ENCODE measurements around the gene PEAR1. TPM values are rescaled to one million over a fixed set of nuclear protein-coding genes. Genes with fewer than 3 reads are reported as not detected.

The PEAR1 gene
- total and polyA plus RNA-seq, 2 of the 8 experiments (the other 6 are each of a cell fraction or from before 2014, with no cell fraction given) = 0.63 to 0.71 TPM

DNA sequence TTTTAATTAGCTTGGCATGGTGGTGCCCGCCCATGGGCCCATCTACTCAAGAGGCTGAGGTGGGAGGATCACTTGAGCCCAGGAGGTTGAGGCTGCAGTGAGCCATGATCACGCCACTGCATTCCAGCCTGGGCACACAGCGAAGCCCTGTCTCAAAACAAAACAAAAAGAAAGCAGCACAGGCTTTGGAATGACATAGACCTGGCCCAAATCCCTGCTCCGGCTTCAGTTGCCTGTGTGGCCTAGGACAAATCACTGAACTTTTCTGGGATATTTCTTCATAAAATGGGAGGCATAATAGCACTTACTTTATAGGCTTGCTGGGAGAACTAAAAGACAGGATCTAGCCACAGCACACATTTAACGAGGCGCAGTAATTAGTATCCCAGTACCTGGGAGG, 2.4 kb downstream of the PEAR1 start:
- no peak for TF ChIP-seq PHF8 (conservative IDR thresholded peaks at IDR 0.05; ENCODE audit: low read depth, low read length)
- no peak for TF ChIP-seq POU5F1 (IDR thresholded peaks at IDR 0.05; ENCODE audit: low read depth, low read length)
- no peak for TF ChIP-seq CHD2 (IDR thresholded peaks at IDR 0.05; ENCODE audit: low read length)
- no peak for TF ChIP-seq RBBP5 (IDR thresholded peaks at IDR 0.05; ENCODE audit: borderline replicate concordance, low read depth, low read length)
- no peak for TF ChIP-seq CTBP2 (IDR thresholded peaks at IDR 0.05; ENCODE audit: borderline replicate concordance, insufficient read depth, insufficient read length, low read length)
- H3K4me3 ChIP-seq (ENCODE audit: extremely low read depth in 1 of 4, insufficient read depth in 2 of 4, low read depth in 3 of 4, low read length in 4 of 4) = no peak overlapping the region
- FAIRE-seq = no peak
- H3K4me1 ChIP-seq (replicated peaks in 1 of 4; ENCODE audit: control insufficient read depth in 3 of 4, insufficient read depth in 4 of 4, low read length in 3 of 4) = peaks cover 0 to 10% (median 5%) of the 10 kb centered on the region in 4 experiments; a peak in 4 of 7 replicates
- no peaks in the 10 kb centered on the region for H3K79me1 ChIP-seq (ENCODE audit: low read depth, low read length)
- H3K36me3 ChIP-seq (ENCODE audit: control insufficient read depth in 2 of 4, insufficient read depth in 4 of 4, low read length in 3 of 4) = no peaks in the 10 kb centered on the region
- no peak overlapping the region for H3K56ac ChIP-seq (replicated peaks; ENCODE audit: insufficient read length, low read depth, low read length)
- H4K20me1 ChIP-seq (replicated peaks in 1 of 2; ENCODE audit: control insufficient read depth in 1 of 2, insufficient read depth in 2 of 2, low read length in 2 of 2) = no peaks in the 10 kb centered on the region
- H3K23ac ChIP-seq (ENCODE audit: insufficient read length) = no peak overlapping the region
- H4K5ac ChIP-seq (ENCODE audit: insufficient read length, low read depth, low read length) = no peak overlapping the region
- POLR2A ChIA-PET (ENCODE audit: partially characterized antibody) = no interaction called here
- H2BK120ac ChIP-seq (replicated peaks; ENCODE audit: low read depth, low read length) = no peak overlapping the region
- H3K27ac ChIP-seq (ENCODE audit: low read depth, low read length) = no peak overlapping the region
- no peaks in the 10 kb centered on the region for H3K9me3 ChIP-seq (ENCODE audit: insufficient read depth in 2 of 2, low read depth in 1 of 2, low read length in 1 of 2)
- H3K4me2 ChIP-seq (ENCODE audit: insufficient read depth in 1 of 2, low read depth in 2 of 2, low read length in 2 of 2) = no peak overlapping the region
- H2BK5ac ChIP-seq (ENCODE audit: low read depth, low read length) = no peak overlapping the region
- H2AK5ac ChIP-seq (ENCODE audit: low read depth, low read length) = no peak overlapping the region
- H4K8ac ChIP-seq (ENCODE audit: extremely low read depth, insufficient read depth, low read length) = no peak overlapping the region
- peaks cover 8 to 47% (median 40%) of the 10 kb centered on the region in 4 experiments for H3K27me3 ChIP-seq (replicated peaks in 1 of 4; ENCODE audit: control insufficient read depth in 3 of 4, extremely low read depth in 1 of 4, insufficient read depth in 3 of 4, low read length in 3 of 4)
- no peak for DNase-seq (ENCODE audit: low read depth in 1 of 2, low spot score in 2 of 2)
- H3K4ac ChIP-seq (replicated peaks; ENCODE audit: insufficient read length, low read depth, low read length) = no peak overlapping the region
- no peak overlapping the region for H3K14ac ChIP-seq (ENCODE audit: insufficient read length)
- no peak overlapping the region for H2BK12ac ChIP-seq (ENCODE audit: low read depth, low read length)
- H2BK15ac ChIP-seq (ENCODE audit: low read length) = no peak overlapping the region
- CTCF ChIA-PET (ENCODE audit: partially characterized antibody) = interaction anchor here (1.0 to 31.4 kb wide), 6 partner anchors 20 to 41 kb away, joined by 3 to 719 read pairs (median 142); partner anchors contain the start of genes INSRR, LRRC71 and NTRK1
- H4K91ac ChIP-seq (replicated peaks; ENCODE audit: insufficient read length, low read length) = no peak overlapping the region
- H3K18ac ChIP-seq (ENCODE audit: extremely low read depth, low read length) = no peak overlapping the region
- no peaks in the 10 kb centered on the region for H3K79me2 ChIP-seq (ENCODE audit: control insufficient read depth in 1 of 2, insufficient read depth in 2 of 2, low read length in 2 of 2)
- 89% methylated on average over 6 of the region's 6 CpGs; no CpG with 5 or more reads in 1 of the 2 experiments for WGBS, 2 experiments (ENCODE audit: extremely low coverage in 1 of 2, insufficient coverage in 1 of 2, insufficient read length in 1 of 2, insufficient replicate concordance in 2 of 2, low coverage in 1 of 2, low lambda C conversion rate in 2 of 2, missing lambda C conversion rate in 1 of 2)
- no peak overlapping the region for H2AFZ ChIP-seq (ENCODE audit: low read length)
- no peak overlapping the region for H2BK20ac ChIP-seq (ENCODE audit: low read length)
- no peak overlapping the region for H3K9ac ChIP-seq (replicated peaks in 1 of 4; ENCODE audit: extremely low read depth in 1 of 4, low read depth in 3 of 4, low read length in 3 of 4)
- peaks cover 2% of the 10 kb centered on the region; the same call in 1 of the 2 replicates for H3K23me2 ChIP-seq (ENCODE audit: low read depth, low read length)
